Measurements from ENCODE around the gene CYBB.
A peak's percentile ranks its signal among the peaks of the same experiment; 100 is the strongest.

Gene CYBB

DNA sequence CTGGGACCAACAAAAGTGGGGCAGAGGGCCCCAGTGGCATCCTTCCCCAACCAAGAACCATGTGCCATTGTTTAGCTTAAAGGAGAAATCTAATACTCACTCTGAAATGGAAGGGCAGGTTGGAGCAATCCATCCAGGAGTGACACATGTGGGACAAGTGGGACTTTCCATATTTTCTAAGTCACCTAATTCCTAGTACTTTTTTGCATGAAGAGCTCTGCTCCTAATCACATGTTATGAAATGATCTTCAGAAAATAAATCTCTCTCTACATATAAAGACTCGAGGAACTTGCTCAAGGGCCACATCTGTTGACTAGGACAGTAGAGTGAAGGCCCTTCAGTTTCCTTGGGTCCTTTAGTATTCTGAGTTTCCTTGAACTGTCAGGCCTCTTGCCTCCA lies 2.5 kb downstream of the CYBB start:
- peaks cover 0 to 28% (median 14%) of the 10 kb centered on the region in 4 experiments for H3K4me1 ChIP-seq (ENCODE audit: control extremely low read depth in 1 of 4, control insufficient read depth in 4 of 4, insufficient read depth in 4 of 4, low read length in 3 of 4)
- H3K36me3 ChIP-seq (ENCODE audit: control insufficient read depth in 4 of 4, insufficient read depth in 4 of 4, low read length in 3 of 4): no peaks in the 10 kb centered on the region
- no peak for DNase-seq
- ChIA-PET CTCF (no interaction called here), POLR2A (interaction anchor here (0.6 kb wide), 1 partner anchor 30 kb away, joined by 3 read pairs; no protein-coding TSS in a partner anchor)
- H3K27me3 ChIP-seq (replicated peaks in 2 of 5; ENCODE audit: control insufficient read depth in 4 of 5, insufficient read depth in 5 of 5, low read length in 4 of 5): no peaks in the 10 kb centered on the region
- H3K9me3 ChIP-seq (ENCODE audit: control extremely low read depth in 1 of 5, control insufficient read depth in 4 of 5, insufficient read depth in 2 of 5, low read depth in 1 of 5, low read length in 4 of 5): no peaks in the 10 kb centered on the region
- WGBS (ENCODE audit: insufficient coverage): no CpG with 5 or more reads among the region's 1 CpG
- H3K27ac ChIP-seq (ENCODE audit: insufficient read depth in 1 of 2, low read depth in 1 of 2, low read length in 2 of 2, poor library complexity in 1 of 2, severe bottlenecking in 2 of 2): no peak overlapping the region
- no peak overlapping the region for H3K4me3 ChIP-seq (ENCODE audit: control insufficient read depth in 1 of 7, extremely low read depth in 1 of 7, insufficient read depth in 4 of 7, low read depth in 2 of 7, low read length in 6 of 7)

DNA sequence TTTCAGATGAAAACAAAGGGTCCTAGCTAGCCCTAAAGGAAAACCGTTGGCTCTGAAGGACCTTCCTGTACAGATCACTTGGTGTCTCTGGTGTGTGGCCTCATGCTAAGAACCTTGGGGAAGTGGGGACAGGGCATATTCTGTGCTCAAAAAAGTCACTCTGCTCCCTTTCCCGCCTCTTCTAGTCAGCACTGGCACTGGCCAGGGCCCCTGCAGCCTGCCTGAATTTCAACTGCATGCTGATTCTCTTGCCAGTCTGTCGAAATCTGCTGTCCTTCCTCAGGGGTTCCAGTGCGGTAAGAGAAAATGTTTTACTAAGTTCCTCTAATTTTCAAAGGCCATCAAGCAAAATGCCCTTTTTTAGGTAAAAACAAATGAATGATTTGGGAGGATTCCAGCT lies 3.4 kb downstream of the CYBB start:
- Histone ChIP-seq H3K4me1 (ENCODE audit: control extremely low read depth in 1 of 4, control insufficient read depth in 4 of 4, insufficient read depth in 4 of 4, low read length in 3 of 4) (peaks cover 0 to 36% (median 21%) of the 10 kb centered on the region in 4 experiments), H3K36me3 (ENCODE audit: control insufficient read depth in 4 of 4, insufficient read depth in 4 of 4, low read length in 3 of 4) (no peaks in the 10 kb centered on the region), H3K27me3 (replicated peaks in 2 of 5; ENCODE audit: control insufficient read depth in 4 of 5, insufficient read depth in 5 of 5, low read length in 4 of 5) (no peaks in the 10 kb centered on the region), H3K9me3 (ENCODE audit: control extremely low read depth in 1 of 5, control insufficient read depth in 4 of 5, insufficient read depth in 2 of 5, low read depth in 1 of 5, low read length in 4 of 5) (no peaks in the 10 kb centered on the region), H3K27ac (ENCODE audit: insufficient read depth in 1 of 2, low read depth in 1 of 2, low read length in 2 of 2, poor library complexity in 1 of 2, severe bottlenecking in 2 of 2) (no peak overlapping the region), H3K4me3 (ENCODE audit: control insufficient read depth in 1 of 7, extremely low read depth in 1 of 7, insufficient read depth in 4 of 7, low read depth in 2 of 7, low read length in 6 of 7) (peak overlapping the region in 1 of 7 experiments; percentile 31)
- POLR2A ChIA-PET: no interaction called here
- DNase-seq: no peak
- WGBS (ENCODE audit: insufficient coverage): 69% methylated on average over 2 of the region's 4 CpGs
- CTCF ChIA-PET: no interaction called here

DNA sequence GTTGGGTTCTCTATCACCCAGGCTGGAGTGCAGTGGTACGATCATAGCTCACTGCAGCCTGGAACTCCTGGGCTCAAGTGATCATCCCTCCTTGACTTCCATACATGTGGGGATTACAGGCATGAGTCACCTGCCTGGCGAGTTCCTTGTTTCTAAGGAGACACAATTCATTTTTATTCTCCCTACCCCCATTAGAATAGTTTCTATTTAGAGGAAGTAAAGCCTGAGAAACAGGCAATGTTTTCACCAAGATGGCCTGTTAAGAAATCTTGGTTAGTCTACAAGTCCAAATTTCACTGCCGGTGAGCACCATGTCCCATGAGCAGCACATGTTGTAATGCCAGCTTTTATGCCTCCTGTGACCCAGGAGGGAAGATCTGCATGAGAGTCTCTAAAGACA lies 5.7 kb downstream of the CYBB start:
- CTCF ChIA-PET: interaction anchor here (0.6 kb wide), 1 partner anchor 39 kb away, joined by 3 read pairs; no protein-coding TSS in a partner anchor
- no peak overlapping the region for H3K4me3 ChIP-seq (ENCODE audit: control insufficient read depth in 1 of 7, extremely low read depth in 1 of 7, insufficient read depth in 4 of 7, low read depth in 2 of 7, low read length in 6 of 7)
- H3K27ac ChIP-seq (ENCODE audit: insufficient read depth in 1 of 2, low read depth in 1 of 2, low read length in 2 of 2, poor library complexity in 1 of 2, severe bottlenecking in 2 of 2): no peak overlapping the region
- H3K36me3 ChIP-seq (ENCODE audit: control insufficient read depth in 4 of 4, insufficient read depth in 4 of 4, low read length in 3 of 4): no peaks in the 10 kb centered on the region
- H3K4me1 ChIP-seq (ENCODE audit: control extremely low read depth in 1 of 4, control insufficient read depth in 4 of 4, insufficient read depth in 4 of 4, low read length in 3 of 4): peaks cover 0 to 36% (median 25%) of the 10 kb centered on the region in 4 experiments
- POLR2A ChIA-PET: no interaction called here
- H3K9me3 ChIP-seq (ENCODE audit: control extremely low read depth in 1 of 5, control insufficient read depth in 4 of 5, insufficient read depth in 2 of 5, low read depth in 1 of 5, low read length in 4 of 5): no peaks in the 10 kb centered on the region
- no peaks in the 10 kb centered on the region for H3K27me3 ChIP-seq (replicated peaks in 2 of 5; ENCODE audit: control insufficient read depth in 4 of 5, insufficient read depth in 5 of 5, low read length in 4 of 5)
- WGBS (ENCODE audit: insufficient coverage): 96% methylated on average over 2 of the region's 3 CpGs
- DNase-seq: peak in 2 of 3 donors; percentile 62 to 69

DNA sequence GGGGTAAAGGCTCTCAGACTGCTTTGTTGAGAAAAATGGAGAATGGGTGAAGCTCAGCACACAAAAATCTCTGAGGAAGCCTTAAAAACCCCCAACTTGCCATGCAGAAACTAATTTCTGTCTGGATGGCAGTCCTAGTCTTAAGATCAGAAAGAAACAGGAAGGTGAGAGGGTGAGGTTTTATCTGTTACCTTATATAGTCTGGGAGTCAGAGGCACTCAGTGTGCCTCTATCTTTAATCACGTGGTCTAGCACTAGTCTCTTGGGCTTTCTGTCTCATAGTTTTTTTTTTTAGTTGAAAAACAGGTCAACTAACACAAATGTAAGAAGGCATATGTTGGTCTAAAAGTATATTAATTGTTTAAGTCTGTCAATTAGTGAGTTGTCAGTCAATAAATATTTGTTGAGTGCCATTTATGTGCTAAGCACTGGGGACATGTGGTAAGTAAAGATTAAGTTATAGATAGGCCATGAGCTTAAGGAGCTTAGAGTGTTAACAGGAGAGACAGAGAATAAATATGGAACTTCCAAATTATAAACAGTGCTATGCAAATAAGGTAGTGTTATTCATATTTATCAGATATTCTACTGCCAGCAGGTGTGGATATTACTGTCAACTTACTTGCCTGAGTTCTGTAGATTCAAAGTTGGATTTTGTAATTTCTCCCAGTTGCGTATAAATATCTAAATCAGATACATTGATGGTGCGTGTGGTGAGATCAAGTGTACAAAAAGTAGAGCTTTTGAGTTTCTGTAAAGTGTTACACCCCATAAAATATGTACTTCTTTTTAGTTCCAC lies 7.0 kb downstream of the CYBB start:
- CTCF ChIA-PET: interaction anchor here (0.9 kb wide), 1 partner anchor 41 kb away, joined by 3 read pairs; no protein-coding TSS in a partner anchor

DNA sequence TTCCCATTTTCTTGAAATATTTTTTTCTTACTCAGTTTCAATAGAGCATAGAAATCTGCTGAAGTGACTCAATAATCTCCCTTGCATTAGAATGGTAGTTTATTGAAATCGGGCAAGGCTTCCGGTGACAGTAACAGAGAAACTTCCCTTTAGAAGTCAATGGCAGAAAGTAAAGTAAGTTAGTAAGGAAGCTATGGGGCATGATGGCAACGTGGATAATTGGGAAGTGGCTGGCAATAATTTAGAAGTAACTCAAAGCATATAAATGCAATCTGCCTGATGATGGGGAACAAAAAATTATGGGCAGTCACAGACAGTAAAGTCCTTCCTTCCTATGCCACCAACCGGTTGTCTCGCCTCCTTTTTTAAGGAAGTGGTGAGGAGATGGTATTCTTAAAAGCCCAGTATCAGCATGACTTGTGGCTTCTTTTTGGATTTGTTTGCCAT lies 7.6 kb downstream of the CYBB start:
- POLR2A ChIA-PET: no interaction called here
- 29% methylated on average over 3 of the region's 5 CpGs for WGBS (ENCODE audit: insufficient coverage)
- Histone ChIP-seq H3K4me1 (ENCODE audit: control extremely low read depth in 1 of 4, control insufficient read depth in 4 of 4, insufficient read depth in 4 of 4, low read length in 3 of 4) (peaks cover 0 to 36% (median 26%) of the 10 kb centered on the region in 4 experiments), H3K27ac (ENCODE audit: insufficient read depth in 1 of 2, low read depth in 1 of 2, low read length in 2 of 2, poor library complexity in 1 of 2, severe bottlenecking in 2 of 2) (no peak overlapping the region), H3K27me3 (replicated peaks in 2 of 5; ENCODE audit: control insufficient read depth in 4 of 5, insufficient read depth in 5 of 5, low read length in 4 of 5) (no peaks in the 10 kb centered on the region), H3K36me3 (ENCODE audit: control insufficient read depth in 4 of 4, insufficient read depth in 4 of 4, low read length in 3 of 4) (no peaks in the 10 kb centered on the region), H3K9me3 (ENCODE audit: control extremely low read depth in 1 of 5, control insufficient read depth in 4 of 5, insufficient read depth in 2 of 5, low read depth in 1 of 5, low read length in 4 of 5) (no peaks in the 10 kb centered on the region), H3K4me3 (ENCODE audit: control insufficient read depth in 1 of 7, extremely low read depth in 1 of 7, insufficient read depth in 4 of 7, low read depth in 2 of 7, low read length in 6 of 7) (no peak overlapping the region)
- CTCF ChIA-PET: interaction anchor here (0.9 kb wide), 1 partner anchor 42 kb away, joined by 3 read pairs; no protein-coding TSS in a partner anchor
- DNase-seq: peak in 2 of 3 donors; percentile 51 to 69

More for the DNA sequence above, 7.0 kb downstream of the CYBB start:
- H3K27ac ChIP-seq (ENCODE audit: insufficient read depth in 1 of 2, low read depth in 1 of 2, low read length in 2 of 2, poor library complexity in 1 of 2, severe bottlenecking in 2 of 2): peak overlapping the region in 1 of 2 experiments; percentile 1
- no peaks in the 10 kb centered on the region for H3K36me3 ChIP-seq (ENCODE audit: control insufficient read depth in 4 of 4, insufficient read depth in 4 of 4, low read length in 3 of 4)
- POLR2A ChIA-PET: no interaction called here
- DNase-seq: no peak
- H3K27me3 ChIP-seq (replicated peaks in 2 of 5; ENCODE audit: control insufficient read depth in 4 of 5, insufficient read depth in 5 of 5, low read length in 4 of 5): no peaks in the 10 kb centered on the region
- 14% methylated on average over 1 of the region's 3 CpGs for WGBS (ENCODE audit: insufficient coverage)
- H3K4me3 ChIP-seq (ENCODE audit: control insufficient read depth in 1 of 7, extremely low read depth in 1 of 7, insufficient read depth in 4 of 7, low read depth in 2 of 7, low read length in 6 of 7): no peak overlapping the region
- H3K9me3 ChIP-seq (ENCODE audit: control extremely low read depth in 1 of 5, control insufficient read depth in 4 of 5, insufficient read depth in 2 of 5, low read depth in 1 of 5, low read length in 4 of 5): no peaks in the 10 kb centered on the region
- peaks cover 0 to 36% (median 26%) of the 10 kb centered on the region in 4 experiments for H3K4me1 ChIP-seq (ENCODE audit: control extremely low read depth in 1 of 4, control insufficient read depth in 4 of 4, insufficient read depth in 4 of 4, low read length in 3 of 4)

DNA sequence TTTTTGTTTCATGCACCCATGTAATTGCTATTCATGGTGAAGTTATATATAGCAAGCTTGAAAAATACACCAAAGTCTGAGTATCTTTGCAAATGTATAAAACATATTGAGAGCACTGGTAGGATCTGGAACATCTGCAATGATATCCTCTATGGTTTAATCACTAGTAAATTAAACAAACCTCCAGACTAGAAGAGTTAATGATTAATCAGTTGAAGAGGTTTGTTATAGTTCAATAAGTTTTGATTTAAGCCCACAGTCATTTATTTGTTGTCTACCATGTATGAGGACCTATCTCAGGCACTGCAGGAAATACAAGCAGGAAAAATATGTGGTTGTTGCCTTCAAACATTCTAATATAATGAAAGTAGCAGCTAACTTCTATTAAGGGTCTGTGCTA lies 16.5 kb downstream of the CYBB start:
- CTCF ChIA-PET: interaction anchor here (1.0 to 1.1 kb wide), 3 partner anchors 29 to 51 kb away, joined by 3 to 4 read pairs (median 3); no protein-coding TSS in a partner anchor
- POLR2A ChIA-PET: no interaction called here

DNA sequence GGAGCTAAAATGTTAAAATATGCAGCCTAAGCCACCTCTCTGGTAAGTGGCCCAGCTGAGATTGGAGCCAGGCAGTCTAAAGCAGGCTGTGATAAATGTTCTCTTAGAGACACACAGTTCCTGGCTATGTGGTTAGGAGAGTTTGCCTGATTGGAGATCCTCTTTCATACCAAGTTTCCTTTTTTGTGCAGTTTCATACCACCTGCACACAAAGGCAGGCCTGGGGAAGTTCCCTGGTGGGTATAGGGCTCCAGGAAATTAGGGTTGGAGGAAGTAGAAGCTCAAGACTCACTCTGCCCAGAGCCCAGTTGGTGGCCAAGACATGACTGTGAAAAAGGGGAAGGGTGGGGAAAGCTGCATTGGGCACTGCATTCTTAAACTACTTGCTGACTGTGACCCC lies 16.9 kb downstream of the CYBB start:
- H3K9me3 ChIP-seq (ENCODE audit: control extremely low read depth in 1 of 5, control insufficient read depth in 4 of 5, insufficient read depth in 2 of 5, low read depth in 1 of 5, low read length in 4 of 5): no peaks in the 10 kb centered on the region
- no peak overlapping the region for H3K27ac ChIP-seq (ENCODE audit: insufficient read depth in 1 of 2, low read depth in 1 of 2, low read length in 2 of 2, poor library complexity in 1 of 2, severe bottlenecking in 2 of 2)
- no peak overlapping the region for H3K4me3 ChIP-seq (ENCODE audit: control insufficient read depth in 1 of 7, extremely low read depth in 1 of 7, insufficient read depth in 4 of 7, low read depth in 2 of 7, low read length in 6 of 7)
- no peaks in the 10 kb centered on the region for H3K27me3 ChIP-seq (replicated peaks in 2 of 5; ENCODE audit: control insufficient read depth in 4 of 5, insufficient read depth in 5 of 5, low read length in 4 of 5)
- DNase-seq: peak; percentile 47 to 91 (median 86)
- peaks cover 4 to 33% (median 19%) of the 10 kb centered on the region in 4 experiments for H3K4me1 ChIP-seq (ENCODE audit: control extremely low read depth in 1 of 4, control insufficient read depth in 4 of 4, insufficient read depth in 4 of 4, low read length in 3 of 4)
- ChIA-PET POLR2A (no interaction called here), CTCF (interaction anchor here (1.0 to 1.1 kb wide), 3 partner anchors 28 to 51 kb away, joined by 3 to 4 read pairs (median 3); no protein-coding TSS in a partner anchor)
- no peaks in the 10 kb centered on the region for H3K36me3 ChIP-seq (ENCODE audit: control insufficient read depth in 4 of 4, insufficient read depth in 4 of 4, low read length in 3 of 4)

More for the DNA sequence above, 16.5 kb downstream of the CYBB start:
- DNase-seq: no peak
- Histone ChIP-seq H3K4me3 (ENCODE audit: control insufficient read depth in 1 of 7, extremely low read depth in 1 of 7, insufficient read depth in 4 of 7, low read depth in 2 of 7, low read length in 6 of 7) (no peak overlapping the region), H3K27ac (ENCODE audit: insufficient read depth in 1 of 2, low read depth in 1 of 2, low read length in 2 of 2, poor library complexity in 1 of 2, severe bottlenecking in 2 of 2) (no peak overlapping the region), H3K36me3 (ENCODE audit: control insufficient read depth in 4 of 4, insufficient read depth in 4 of 4, low read length in 3 of 4) (no peaks in the 10 kb centered on the region), H3K9me3 (ENCODE audit: control extremely low read depth in 1 of 5, control insufficient read depth in 4 of 5, insufficient read depth in 2 of 5, low read depth in 1 of 5, low read length in 4 of 5) (no peaks in the 10 kb centered on the region), H3K27me3 (replicated peaks in 2 of 5; ENCODE audit: control insufficient read depth in 4 of 5, insufficient read depth in 5 of 5, low read length in 4 of 5) (no peaks in the 10 kb centered on the region), H3K4me1 (ENCODE audit: control extremely low read depth in 1 of 4, control insufficient read depth in 4 of 4, insufficient read depth in 4 of 4, low read length in 3 of 4) (peaks cover 0 to 28% (median 18%) of the 10 kb centered on the region in 4 experiments)

All from common myeloid progenitor, CD34-positive (primary cell).